Hematopoietic multipotent progenitor cell treated with erythropoietin and hydrocortisone succinate and interleukin-3 and kit ligand, for 8 days (in vitro differentiated cells): ENCODE data around the gene SF3B3.
"Not testable (repeated sequence)": the region's sequence is repeated elsewhere in the genome, so short reads cannot be mapped to it uniquely, and the experiment has no call there.

Experiments used
- DNase-seq: peaks from one replicate; pipeline ENCODE4 v3.0.0-alpha.2; 2015

SF3B3 gene

GRCh38 chr16:70569752-70570151, 46.1 kb downstream of the SF3B3 start:
- no peak for DNase-seq

- DNase-seq: no peak
Observed at GRCh38 chr16:70570967-70571570, 47.5 kb downstream of the SF3B3 start.

GRCh38 chr16:70571623-70572022, 48.0 kb downstream of the SF3B3 start:
- DNase-seq: no peak

- no peak for DNase-seq
Observed at GRCh38 chr16:70572050-70572925, 48.7 kb downstream of the SF3B3 start.

DNA sequence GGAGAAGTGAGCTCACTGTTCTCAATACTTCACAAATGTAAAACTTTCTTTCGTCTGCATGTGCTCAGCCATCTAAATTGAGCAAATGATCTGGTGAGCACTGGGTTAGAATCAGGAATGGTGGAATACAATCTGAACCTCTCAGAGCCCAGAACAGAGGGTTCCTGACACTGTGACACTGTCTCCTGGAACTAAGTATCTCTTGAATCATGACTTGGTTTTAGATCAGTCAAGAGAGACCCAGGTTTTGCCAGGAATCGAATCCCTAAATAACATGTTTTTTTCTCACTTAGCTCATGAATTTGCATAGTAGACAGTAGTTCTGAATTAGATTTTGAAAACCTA, 49.3 kb downstream of the SF3B3 start:
- no peak for DNase-seq

- DNase-seq: no peak
Observed at GRCh38 chr16:70573451-70574121, 50.0 kb downstream of the SF3B3 start.

DNA sequence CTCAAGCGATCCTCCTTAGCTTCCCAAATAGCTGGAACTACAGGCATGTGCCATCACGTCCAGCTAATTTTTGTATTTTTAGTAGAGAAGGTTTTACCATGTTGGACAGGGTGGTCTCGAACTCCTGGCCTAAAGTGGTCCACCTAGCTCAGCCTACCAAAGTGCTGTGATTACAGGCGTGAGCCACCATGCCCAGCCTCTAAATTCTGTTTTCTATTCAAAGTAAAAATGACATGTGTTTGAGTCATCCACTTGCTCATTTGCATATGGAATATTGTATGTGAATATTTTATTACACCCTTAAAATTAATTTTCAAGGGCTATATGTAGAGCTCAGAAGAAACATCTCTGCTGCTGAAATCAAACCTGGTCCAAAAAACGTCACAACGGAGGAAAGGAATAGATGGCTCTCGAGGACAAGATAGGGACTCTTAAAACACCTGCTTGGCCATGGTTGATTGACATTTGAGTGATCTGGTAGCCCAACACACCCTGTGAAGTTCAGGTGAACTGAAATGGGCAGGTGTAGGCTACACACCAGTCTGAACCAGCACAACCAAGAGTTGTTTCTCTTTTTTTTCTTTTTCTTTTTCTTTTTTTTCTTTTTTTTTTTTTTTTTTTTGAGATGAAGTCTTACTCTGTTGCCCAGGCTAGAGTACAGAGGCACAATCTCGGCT, 51.1 kb downstream of the SF3B3 start:
- no peak for DNase-seq

- DNase-seq: no peak
Observed at GRCh38 chr16:70575376-70575775, 51.8 kb downstream of the SF3B3 start.

DNA sequence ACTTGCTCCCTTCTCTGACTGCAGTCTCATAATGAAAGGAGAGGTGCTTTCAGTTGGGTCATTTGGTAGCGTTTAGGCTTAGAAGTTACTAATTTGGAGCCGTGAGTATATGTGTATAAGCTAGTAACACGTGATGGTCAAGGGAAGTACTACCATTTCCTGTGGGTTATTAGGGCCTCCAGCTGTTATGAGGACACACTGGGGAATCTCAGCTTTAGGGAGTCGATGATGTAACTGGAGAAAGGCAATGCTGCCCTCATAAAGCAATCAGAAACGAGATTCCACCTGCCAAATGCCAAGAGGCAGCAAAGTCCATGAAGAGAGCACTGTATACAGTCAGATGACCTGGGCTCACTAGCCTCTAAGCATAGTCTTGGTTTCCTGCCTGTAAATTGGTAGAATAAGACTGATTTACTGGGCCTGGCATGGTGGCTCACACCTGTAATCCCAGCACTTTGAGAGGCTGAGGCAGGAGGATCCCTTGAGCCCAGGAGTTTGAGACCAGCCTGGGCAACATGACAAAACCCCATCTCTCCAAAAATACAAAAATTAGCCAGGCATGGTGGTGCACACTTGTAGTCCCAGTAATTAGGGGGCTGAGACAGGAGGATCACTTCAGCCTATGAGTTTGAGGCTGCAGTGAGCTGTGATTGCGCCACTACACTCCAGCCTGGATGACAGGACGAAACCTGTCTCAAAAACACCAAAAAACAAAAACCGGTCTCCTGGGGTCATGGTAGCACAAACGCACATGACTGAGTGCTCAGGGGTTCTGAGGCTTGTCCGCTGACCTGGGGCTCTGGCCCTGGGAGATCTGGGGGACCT, 53.0 kb downstream of the SF3B3 start:
- DNase-seq: peak; percentile 25

GRCh38 chr16:70577256-70577698, 53.7 kb downstream of the SF3B3 start:
- no peak for DNase-seq

- DNase-seq: no peak
Observed at GRCh38 chr16:70578035-70578434, 54.4 kb downstream of the SF3B3 start.

GRCh38 chr16:70579248-70579647, 55.6 kb downstream of the SF3B3 start:
- no peak for DNase-seq

DNA sequence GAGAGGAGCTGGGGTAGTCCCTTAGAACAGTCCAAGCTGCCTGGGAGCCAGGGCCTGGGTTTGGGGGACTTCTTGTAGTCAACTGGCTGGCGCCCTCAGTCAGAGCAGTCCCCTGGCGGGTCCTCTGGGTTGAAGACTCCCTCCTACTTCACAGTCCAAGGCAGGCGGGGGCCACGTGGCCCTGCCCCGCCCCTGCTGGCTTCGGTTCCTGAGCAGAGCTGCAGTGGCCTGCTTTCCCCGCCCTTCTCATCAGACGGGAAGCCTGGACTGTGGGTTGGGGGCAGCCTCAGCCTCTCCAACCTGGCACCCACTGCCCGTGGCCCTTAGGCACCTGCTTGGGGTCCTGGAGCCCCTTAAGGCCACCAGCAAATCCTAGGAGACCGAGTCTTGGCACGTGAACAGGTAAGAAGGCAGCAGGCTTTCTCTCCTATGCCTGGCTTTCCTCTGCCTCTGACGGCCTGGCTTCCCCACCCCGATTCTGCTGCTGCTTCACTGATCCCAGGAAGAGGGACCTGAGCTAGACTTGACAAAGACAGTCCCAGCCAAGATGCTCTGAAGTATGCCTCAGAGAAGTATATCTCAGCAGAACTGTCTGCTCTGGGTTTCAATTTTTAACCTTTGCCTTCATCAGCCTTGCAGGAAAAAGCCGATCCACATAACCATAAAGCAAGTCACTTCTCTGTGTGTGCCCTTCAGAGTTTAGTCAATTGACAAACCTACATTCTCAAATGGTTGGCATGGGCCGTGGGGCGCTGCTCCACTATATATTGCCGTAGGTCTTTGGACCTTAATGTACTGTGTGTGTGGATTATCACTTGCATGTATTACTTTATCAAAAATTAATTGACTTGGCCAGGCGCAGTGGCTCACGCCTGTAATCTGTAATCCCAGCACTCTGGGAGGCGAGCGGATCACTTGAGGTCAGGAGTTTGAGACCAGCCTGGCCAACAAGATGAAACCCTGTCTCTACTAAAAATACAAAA, 56.3 kb downstream of the SF3B3 start:
- DNase-seq: no peak

- DNase-seq: no peak
Observed at GRCh38 chr16:70582280-70582978, 58.8 kb downstream of the SF3B3 start.

GRCh38 chr16:70586731-70587130, 63.1 kb downstream of the SF3B3 start:
- no peak for DNase-seq

DNA sequence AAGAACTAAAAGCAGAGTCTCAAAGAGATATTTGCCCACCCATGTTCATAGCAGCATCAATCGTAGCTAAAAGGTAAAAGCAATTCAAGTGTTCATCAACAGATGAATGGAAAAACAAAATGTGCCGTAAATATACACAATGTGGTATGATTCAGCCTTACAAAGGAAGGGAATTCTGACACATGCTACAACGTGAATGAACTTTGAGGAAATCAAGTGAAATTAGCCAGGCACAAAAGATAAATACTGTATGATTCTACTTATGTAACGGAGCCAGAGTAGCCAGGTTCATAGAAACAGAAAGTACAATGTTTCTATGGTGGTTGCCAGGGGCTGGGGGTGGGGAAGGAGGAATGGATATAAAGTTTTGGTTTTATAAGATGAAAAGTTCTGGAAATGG, 64.9 kb downstream of the SF3B3 start:
- no peak for DNase-seq

DNA sequence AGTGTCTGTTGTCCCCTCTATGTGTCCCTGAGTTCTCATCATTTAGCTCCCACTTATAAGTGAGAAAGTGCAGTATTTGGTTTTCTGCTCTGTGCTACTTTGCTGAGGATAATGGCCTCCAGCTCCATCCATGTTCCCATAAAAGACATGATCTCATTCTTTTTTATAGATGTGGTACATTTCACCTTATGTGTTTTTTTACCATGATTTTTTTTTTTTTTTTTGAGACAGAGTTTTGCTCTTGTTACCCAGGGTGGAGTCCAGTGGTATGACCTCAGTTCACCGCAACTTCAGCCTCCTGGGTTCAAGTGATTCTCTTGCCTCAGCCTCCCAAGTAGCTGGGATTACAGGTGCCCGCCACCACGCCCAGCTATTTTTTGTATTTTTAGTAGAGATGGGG, 65.8 kb downstream of the SF3B3 start:
- not testable (repeated sequence) for DNase-seq

DNA sequence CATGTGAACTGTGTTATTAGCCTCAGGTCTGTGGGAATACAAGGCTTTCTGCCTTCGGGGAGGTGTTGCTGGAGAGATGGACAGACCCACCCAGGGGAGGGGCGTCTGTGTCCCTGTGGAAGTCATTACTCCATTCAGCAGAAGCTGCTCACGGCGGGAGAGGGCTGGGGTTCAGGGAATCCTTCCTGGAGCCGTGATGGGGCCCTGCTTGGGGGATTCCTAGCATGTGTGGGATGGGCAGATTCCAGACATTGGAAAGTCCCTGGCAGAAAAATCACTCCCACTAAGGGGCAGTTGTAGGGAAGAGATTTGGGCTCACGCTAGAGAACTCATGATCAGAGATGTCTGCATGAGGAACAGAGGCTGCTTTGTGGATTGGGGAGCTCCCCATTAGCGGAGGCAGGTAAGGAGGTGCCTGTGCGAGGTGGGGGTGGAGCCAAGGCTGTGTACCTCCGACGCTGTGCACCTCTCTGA, 66.4 kb downstream of the SF3B3 start:
- no peak for DNase-seq

GRCh38 chr16:70590722-70591415, 67.3 kb downstream of the SF3B3 start:
- no peak for DNase-seq

GRCh38 chr16:70591615-70592014, 68.0 kb downstream of the SF3B3 start:
- DNase-seq: no peak
